ENCODE measurements around the gene RBBP8.

DNA sequence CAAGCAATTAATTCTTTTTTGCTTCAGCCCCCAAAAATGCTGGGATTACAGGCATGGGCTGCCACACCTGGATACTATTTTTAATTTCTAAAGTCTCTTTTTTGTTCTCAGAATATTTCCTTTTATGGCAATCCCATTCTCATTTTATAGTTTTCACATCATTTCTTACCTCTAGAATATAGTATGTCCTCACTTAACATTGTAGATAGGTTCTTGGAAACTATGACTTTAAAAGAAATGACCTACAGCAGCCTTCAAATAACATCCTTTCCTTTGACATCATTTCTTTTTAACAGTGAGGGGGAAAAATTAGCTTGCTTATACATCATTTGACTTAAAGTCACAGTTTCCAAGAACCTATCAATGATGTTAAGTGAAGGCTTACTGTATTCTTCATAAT, 31.6 kb downstream of the RBBP8 start:
- no peak for TF ChIP-seq CTCF (IDR thresholded peaks at IDR 0.05)
- TF ChIP-seq POLR2A (IDR thresholded peaks at IDR 0.05) = no peak
